ENCODE results near the gene ZNF207.
"Not testable (repeated sequence)": the region's sequence is repeated elsewhere in the genome, so short reads cannot be mapped to it uniquely, and the experiment has no call there.

Gene ZNF207

DNA sequence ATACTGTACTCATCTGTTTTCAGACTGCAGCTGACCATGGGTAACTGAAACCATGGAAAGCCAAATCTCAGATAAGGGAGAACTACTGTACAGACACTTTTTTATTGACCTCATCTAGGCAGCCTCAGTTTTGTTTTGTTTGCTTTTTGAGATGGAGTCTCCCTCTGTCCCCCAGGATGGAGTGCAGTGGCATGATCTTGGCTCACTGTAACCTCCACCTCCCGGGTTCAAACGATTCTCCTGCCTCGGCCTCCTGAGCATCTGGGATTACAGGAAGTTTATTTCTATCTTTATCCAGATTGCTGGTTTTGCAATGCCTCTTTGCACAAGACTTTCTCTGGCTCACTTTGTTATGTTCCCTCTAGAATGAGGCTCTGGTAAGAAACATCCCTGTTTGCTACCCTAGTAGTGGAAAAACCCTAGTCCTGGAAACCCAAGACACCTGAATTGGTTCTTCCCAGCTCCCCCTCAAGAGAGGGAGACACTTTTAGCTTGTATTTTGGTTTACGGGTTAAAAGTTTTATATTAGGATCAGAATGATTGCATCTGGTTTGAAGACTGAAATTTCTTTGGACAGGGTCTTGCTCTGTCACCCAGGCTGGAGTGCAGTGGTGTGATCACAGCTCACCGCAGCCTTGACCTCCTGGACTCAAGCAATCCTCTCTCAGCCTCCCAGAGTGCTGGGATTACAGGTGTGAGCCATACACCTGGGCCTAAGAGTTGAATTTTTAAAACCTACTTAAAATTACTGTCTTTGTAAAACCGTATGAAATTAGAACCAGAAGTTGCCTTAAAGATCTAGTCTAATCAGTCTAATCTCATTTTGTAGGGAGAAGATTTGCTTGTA, 38.9 kb downstream of the ZNF207 start:
- no peak for DNase-seq

DNA sequence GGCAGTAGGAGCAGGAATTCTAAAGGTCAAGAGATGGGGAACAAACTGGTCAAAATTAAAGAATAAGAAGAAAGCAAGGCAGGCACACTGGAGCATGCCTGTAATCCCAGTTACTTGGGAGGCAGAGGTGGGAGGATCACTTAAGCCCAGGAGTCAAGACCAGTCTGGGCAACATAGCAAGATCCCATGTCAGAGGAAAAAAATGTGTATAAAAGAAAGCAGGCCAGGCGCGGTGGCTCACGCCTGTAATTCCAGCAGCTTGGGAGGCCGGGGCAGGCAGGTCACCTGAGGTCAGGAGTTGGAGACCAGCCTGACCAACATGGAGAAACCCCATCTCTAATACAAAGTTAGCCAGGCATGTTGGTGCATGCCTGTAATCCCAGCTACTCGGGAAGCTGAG, 43.9 kb downstream of the ZNF207 start:
- DNase-seq, result no peak

DNA sequence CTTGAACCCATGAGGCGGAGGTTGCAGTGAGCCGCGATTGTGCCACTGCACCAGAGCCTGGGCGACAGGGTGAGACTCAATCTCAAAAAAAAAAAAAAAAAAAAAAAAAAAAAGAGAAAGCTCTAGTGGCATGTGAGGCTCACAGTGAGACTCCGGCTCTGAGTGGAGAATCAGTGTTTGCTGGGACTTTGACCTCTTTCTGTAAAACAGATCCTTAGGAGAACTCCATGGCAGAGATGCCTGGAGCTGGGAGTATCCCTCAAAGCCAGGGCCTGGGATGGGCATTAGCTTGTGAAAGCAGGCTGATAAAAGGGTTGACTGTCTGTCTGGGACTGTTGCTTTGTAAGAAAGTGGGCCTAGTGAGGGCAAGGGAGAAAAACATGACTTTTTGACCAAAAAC, 46.4 kb downstream of the ZNF207 start:
- DNase-seq, result no peak

DNA sequence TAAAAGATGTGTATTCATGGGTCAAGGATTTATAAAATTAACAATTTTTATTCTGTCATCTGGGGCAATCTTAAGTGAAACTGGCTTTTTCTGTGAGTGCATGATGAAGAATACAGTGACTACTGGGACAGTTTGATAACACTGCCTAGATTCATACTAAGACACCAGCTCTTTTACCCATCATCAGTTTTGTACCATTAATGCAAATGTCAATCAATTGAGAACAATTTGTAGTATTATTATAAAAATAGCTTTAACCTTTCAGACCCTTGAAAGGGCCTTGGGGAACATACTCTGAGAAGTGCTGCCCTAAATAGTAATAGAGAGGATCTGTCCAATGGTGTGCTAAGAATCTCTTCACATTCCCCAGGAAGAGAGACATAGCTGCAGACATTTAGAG, 49.0 kb downstream of the ZNF207 start:
- no peak for DNase-seq

DNA sequence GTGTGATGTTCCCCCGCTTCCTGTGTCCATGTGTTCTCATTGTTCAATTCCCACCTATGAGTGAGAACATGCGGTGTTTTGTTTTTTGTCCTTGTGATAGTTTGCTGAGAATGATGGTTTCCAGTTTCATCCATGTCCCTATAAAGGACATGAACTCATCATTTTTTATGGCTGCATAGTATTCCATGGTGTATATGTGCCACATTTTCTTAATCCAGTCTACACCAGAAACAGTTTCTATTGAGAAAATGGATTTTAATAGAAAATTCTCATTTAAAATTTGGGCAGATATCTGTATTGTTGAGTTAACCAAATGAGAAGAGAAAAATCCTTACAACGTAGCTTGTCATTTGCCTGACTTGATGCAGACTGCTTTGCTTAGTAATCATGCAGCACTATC, 60.1 kb downstream of the ZNF207 start:
- DNase-seq, result not testable (repeated sequence)

DNA sequence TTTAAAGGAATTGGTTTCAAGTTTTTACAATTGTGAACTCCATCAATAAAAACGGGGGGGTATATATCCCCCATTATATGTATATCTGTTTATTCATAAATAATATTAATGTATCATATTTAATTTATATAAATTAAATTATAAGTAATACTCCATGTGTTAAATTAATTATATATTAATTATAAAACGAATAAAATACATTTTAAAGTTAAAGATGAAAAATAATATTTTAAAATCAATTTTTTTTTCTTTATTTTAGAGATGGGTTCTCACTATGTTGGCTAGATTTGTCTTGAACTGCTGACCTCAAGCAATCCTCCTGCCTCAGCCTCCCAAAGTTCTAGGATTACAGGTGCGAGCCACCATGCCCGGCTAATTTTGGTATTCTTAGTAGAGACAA, 76.9 kb downstream of the ZNF207 start:
- DNase-seq, result no peak

DNA sequence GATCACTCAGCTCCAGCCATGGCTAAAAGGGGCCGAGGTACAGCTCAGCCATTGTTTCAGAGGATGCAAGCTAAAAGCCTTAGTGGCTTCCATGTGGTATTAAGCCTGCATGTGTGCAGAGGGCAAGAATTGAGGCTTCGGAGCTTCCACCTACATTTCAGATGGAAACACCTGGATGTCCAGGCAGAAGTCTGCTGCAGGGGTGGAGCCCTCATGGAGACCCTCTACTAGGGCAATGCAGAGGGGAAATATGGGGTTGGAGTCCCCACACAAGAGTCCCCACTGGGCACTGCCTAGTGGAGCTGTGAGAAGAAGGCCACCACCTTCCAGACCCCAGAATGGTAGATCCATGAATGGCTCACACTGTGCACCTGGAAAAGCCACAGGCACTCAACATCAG, 79.6 kb downstream of the ZNF207 start:
- no peak for DNase-seq

Data from activated T-cell treated with anti-CD3 and anti-CD28 coated beads, Interleukin-2, amount 50 U/mL, for 48 hours (primary cell).